Mesodermal cell (in vitro differentiated cells): ENCODE measurements around the gene CLK3.
"Not testable (repeated sequence)": the region's sequence is repeated elsewhere in the genome, so short reads cannot be mapped to it uniquely, and the experiment has no call there.

Experiments
- H3K27ac ChIP-seq: 2 replicates; pipeline ENCODE4 v1.7.0; 2013; ENCODE audit warnings: mild to moderate bottlenecking, low read depth, low read length, moderate library complexity; ENCODE audit not compliant: severe bottlenecking
- H3K36me3 ChIP-seq: 2 replicates; pipeline ENCODE4 v1.7.1; 2013; ENCODE audit warnings: mild to moderate bottlenecking, low read length, moderate library complexity; ENCODE audit not compliant: control insufficient read depth, insufficient read depth
- H3K4me1 ChIP-seq: one replicate; pipeline ENCODE4 v1.7.1; 2013; ENCODE audit warnings: mild to moderate bottlenecking, low read length; ENCODE audit not compliant: insufficient read depth, control insufficient read depth, poor library complexity, severe bottlenecking
- H3K4me3 ChIP-seq: 2 replicates; pipeline ENCODE4 v1.7.0; 2013; ENCODE audit warnings: low read length, control low read depth, mild to moderate bottlenecking; ENCODE audit not compliant: insufficient read depth, poor library complexity, severe bottlenecking; ENCODE audit errors: extremely low read depth
- H3K9me3 ChIP-seq: 2 replicates; pipeline ENCODE4 v1.7.1; 2013; ENCODE audit warnings: mild to moderate bottlenecking, low read length, moderate library complexity; ENCODE audit not compliant: control insufficient read depth
- WGBS, 2 experiments: methylation state at CpG; one replicate each; pipeline ENCODE4 v1.1.5; 2013; ENCODE audit warnings: missing lambda C conversion rate in 2 of 2; ENCODE audit not compliant: insufficient coverage in 2 of 2; 5-methylcytosine and 5-hydroxymethylcytosine counted together

The CLK3 gene

DNA sequence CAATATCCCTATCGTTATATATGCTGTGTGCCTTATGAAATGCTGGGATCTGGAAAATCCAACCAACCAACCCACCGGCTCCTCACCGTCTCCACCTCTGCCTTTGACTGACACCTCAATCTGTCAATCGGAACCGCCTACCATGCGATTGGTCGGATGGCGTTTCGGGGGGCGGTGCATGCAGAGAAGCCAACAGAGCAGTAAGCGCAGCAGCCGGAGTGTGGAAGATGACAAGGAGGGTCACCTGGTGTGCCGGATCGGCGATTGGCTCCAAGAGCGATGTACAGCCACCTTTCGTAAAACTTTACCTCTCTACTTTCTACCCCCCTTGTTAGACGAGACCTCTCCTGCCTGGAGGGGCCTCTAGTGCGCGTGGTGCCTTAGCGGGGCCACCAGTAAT is 6.3 kb downstream of the CLK3 start:
- Histone ChIP-seq H3K4me1 (peaks cover 14% of the 10 kb centered on the region), H3K36me3 (peaks cover 94% of the 10 kb centered on the region), H3K27ac (no peak overlapping the region), H3K9me3 (no peaks in the 10 kb centered on the region), H3K4me3 (no peak overlapping the region)
- WGBS, 2 experiments = 87 to 91% methylated on average over 12 to 16 of the region's 21 CpGs

GRCh38 chr15:74622758-74623157 is 7.1 kb downstream of the CLK3 start:
- no peak overlapping the region for H3K27ac ChIP-seq
- WGBS, 2 experiments = 100% methylated on average over 1 of the region's 3 CpGs; no CpG with 5 or more reads in 1 of the 2 experiments
- H3K4me3 ChIP-seq = no peak overlapping the region
- H3K9me3 ChIP-seq = no peaks in the 10 kb centered on the region
- peaks cover 6% of the 10 kb centered on the region for H3K4me1 ChIP-seq
- peaks cover 97% of the 10 kb centered on the region for H3K36me3 ChIP-seq

GRCh38 chr15:74624020-74624602 is 8.5 kb downstream of the CLK3 start:
- 95 to 97% methylated on average over 3 to 7 of the region's 7 CpGs for WGBS, 2 experiments
- Histone ChIP-seq H3K9me3 (no peaks in the 10 kb centered on the region), H3K4me1 (no peaks in the 10 kb centered on the region), H3K27ac (no peak overlapping the region), H3K36me3 (peaks cover 100% of the 10 kb centered on the region), H3K4me3 (no peak overlapping the region)

GRCh38 chr15:74625693-74626092 is 10.1 kb downstream of the CLK3 start:
- Histone ChIP-seq H3K27ac (no peak overlapping the region), H3K9me3 (no peaks in the 10 kb centered on the region), H3K4me3 (no peak overlapping the region), H3K4me1 (no peaks in the 10 kb centered on the region), H3K36me3 (peaks cover 100% of the 10 kb centered on the region)
- WGBS, 2 experiments = 98 to 100% methylated on average over 3 of the region's 6 CpGs

GRCh38 chr15:74626336-74626735 is 10.7 kb downstream of the CLK3 start:
- Histone ChIP-seq H3K27ac (no peak overlapping the region), H3K4me3 (no peak overlapping the region), H3K36me3 (peaks cover 100% of the 10 kb centered on the region), H3K4me1 (no peaks in the 10 kb centered on the region), H3K9me3 (no peaks in the 10 kb centered on the region)
- 92 to 95% methylated on average over 7 of the region's 7 CpGs for WGBS, 2 experiments

DNA sequence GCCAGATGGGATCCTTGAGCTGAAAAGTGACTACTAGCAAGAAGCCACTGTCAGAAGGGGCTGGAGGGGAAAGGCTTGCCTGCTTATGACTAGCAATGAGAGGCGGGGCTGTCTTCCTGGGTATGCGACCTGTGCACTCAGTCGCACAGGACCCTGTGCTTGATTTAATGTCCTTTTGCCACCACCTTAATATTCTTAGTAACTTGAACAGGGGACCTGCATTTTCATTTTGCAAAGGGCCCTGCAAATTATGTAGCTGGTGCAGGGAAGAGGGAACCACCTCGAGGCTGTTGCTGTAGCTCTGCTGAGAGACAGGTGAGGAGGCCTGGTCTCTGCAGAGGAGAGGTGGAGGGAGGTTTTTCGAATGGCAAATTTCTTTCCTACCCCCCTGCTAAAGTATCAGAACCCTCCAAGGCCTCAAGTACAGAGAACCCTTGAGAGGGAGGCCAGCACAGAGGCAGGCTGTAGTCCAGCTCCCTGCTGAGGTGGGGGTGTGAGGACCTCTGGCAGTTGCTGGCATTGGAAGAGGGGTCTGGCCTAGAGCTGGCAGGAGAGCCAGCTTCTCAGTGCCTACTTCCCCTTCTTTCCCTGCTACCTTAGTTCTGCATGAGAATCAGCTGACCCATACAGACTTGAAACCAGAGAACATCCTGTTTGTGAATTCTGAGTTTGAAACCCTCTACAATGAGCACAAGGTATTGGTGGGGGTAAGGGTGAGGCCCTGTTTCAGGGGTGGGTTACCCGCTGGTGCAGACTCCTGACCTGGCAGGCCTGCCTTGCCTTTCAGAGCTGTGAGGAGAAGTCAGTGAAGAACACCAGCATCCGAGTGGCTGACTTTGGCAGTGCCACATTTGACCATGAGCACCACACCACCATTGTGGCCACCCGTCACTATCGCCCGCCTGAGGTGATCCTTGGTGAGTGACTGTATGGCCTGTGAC is 11.4 kb downstream of the CLK3 start:
- H3K27ac ChIP-seq = no peak overlapping the region
- H3K9me3 ChIP-seq = no peaks in the 10 kb centered on the region
- H3K4me1 ChIP-seq = no peaks in the 10 kb centered on the region
- 83 to 94% methylated on average over 1 to 9 of the region's 10 CpGs for WGBS, 2 experiments
- no peak overlapping the region for H3K4me3 ChIP-seq
- peaks cover 95% of the 10 kb centered on the region for H3K36me3 ChIP-seq

DNA sequence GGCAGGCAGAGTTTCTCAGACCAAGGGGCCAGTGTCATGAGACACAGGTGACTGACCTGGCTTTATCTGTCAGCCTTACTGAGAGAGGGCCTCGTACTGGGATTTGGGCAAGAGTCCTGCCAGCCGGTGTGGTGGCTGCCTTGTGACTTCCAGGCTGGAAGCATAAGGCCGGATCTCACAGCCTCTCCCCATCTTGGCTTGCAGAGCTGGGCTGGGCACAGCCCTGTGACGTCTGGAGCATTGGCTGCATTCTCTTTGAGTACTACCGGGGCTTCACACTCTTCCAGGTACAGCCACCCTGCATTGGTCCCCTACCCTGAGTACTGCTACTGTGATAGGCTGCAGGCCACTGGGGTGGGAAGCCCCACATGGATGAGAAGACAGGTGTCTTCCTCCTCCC is 12.1 kb downstream of the CLK3 start:
- no peak overlapping the region for H3K4me3 ChIP-seq
- no peaks in the 10 kb centered on the region for H3K9me3 ChIP-seq
- no peaks in the 10 kb centered on the region for H3K4me1 ChIP-seq
- H3K36me3 ChIP-seq = peaks cover 95% of the 10 kb centered on the region
- H3K27ac ChIP-seq = no peak overlapping the region
- 97 to 98% methylated on average over 4 of the region's 5 CpGs for whole genome bisulfite sequencing, 2 experiments

DNA sequence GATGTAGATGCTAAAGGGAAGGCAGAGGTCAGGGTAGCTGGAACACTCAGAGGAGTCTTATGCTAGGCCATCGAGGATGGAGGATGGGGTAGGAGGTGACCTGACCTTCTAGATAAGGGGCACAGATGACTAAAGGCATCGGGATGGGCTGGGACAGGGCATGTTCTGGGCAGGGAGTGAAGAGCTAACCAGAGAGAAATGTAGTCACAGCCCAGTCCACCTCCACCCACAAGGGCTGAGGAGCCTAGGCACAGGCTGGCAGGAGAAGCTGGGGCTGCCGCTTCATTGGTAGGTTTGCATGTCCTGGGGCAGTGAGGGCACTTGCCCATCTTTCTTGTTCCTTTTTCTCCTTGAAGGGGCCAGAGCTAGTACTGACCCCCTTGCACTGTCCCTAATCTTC is 12.6 kb downstream of the CLK3 start:
- H3K27ac ChIP-seq = no peak overlapping the region
- no peak overlapping the region for H3K4me3 ChIP-seq
- H3K36me3 ChIP-seq = peaks cover 95% of the 10 kb centered on the region
- no peaks in the 10 kb centered on the region for H3K4me1 ChIP-seq
- no peaks in the 10 kb centered on the region for H3K9me3 ChIP-seq
- 100% methylated on average over 2 of the region's 3 CpGs for WGBS, 2 experiments

DNA sequence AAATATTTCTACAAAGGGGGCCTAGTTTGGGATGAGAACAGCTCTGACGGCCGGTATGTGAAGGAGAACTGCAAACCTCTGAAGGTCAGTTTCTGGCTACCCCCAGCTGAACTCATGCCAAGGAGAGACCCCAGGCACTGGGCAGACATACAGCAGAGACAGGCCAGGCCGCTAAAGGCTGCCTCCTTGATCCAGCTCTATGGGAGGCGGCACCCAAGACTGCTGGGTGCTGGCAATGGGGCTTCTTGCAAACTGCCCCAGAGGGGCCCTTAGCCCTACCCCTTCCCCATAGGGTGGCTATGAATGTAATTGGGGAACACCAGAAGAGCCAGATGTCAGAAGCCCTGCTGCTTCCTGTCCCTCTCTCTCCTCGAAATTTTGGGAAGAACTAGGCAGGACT is 13.3 kb downstream of the CLK3 start:
- WGBS, 2 experiments = 93 to 98% methylated on average over 3 to 4 of the region's 5 CpGs
- H3K36me3 ChIP-seq = peaks cover 94% of the 10 kb centered on the region
- H3K4me1 ChIP-seq = no peaks in the 10 kb centered on the region
- no peak overlapping the region for H3K4me3 ChIP-seq
- no peak overlapping the region for H3K27ac ChIP-seq
- no peaks in the 10 kb centered on the region for H3K9me3 ChIP-seq

GRCh38 chr15:74629696-74630095 is 14.1 kb downstream of the CLK3 start:
- WGBS, 2 experiments = 92 to 97% methylated on average over 5 of the region's 10 CpGs
- not testable (repeated sequence) for H3K9me3 ChIP-seq, H3K4me3 ChIP-seq, H3K27ac ChIP-seq, H3K4me1 ChIP-seq
- peaks cover 94% of the 10 kb centered on the region for H3K36me3 ChIP-seq
